RKO (cell line): ENCODE results near the gene TMEM219.

Experiments
- DNase-seq: peaks from one replicate; pipeline ENCODE4 v3.0.0-alpha.2; 2016; ENCODE audit warnings: low spot score

The TMEM219 gene

DNA sequence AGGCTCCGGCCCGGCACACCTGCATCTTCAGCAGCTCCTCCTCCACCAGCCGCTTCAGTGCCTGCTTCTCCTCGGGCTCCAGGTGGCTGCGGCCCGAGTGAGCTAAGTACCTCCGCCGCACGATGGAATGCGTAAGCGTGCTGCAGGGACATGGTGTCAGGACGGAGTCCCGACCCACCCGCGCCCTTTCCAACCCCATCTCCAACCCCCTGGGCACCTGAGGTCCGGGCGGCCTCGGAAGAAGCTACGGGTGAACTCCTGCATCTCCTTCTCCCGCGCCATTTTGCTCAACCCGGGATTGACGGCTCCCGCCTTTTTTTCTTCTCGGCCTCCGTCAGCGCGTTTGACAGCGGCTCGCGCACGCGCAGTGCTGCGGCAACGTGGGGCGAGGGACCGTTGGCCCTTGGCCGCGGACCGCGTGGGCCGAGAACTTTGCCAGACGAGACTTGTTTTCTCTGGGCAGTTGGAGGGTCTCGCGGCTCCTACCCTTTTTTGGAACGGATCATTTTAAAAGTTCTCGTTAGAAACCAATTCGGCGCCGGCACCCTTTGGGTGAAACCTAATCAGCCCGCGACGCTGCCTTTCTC is 33.5 kb downstream of the TMEM219 start, which contains the start of gene HIRIP3:
TSS of gene HIRIP3 (minus strand) at position 294 of the 587 bp plus-strand sequence. CDS start at position 282, 12 bp downstream.
- DNase-seq: peak; percentile 87

DNA sequence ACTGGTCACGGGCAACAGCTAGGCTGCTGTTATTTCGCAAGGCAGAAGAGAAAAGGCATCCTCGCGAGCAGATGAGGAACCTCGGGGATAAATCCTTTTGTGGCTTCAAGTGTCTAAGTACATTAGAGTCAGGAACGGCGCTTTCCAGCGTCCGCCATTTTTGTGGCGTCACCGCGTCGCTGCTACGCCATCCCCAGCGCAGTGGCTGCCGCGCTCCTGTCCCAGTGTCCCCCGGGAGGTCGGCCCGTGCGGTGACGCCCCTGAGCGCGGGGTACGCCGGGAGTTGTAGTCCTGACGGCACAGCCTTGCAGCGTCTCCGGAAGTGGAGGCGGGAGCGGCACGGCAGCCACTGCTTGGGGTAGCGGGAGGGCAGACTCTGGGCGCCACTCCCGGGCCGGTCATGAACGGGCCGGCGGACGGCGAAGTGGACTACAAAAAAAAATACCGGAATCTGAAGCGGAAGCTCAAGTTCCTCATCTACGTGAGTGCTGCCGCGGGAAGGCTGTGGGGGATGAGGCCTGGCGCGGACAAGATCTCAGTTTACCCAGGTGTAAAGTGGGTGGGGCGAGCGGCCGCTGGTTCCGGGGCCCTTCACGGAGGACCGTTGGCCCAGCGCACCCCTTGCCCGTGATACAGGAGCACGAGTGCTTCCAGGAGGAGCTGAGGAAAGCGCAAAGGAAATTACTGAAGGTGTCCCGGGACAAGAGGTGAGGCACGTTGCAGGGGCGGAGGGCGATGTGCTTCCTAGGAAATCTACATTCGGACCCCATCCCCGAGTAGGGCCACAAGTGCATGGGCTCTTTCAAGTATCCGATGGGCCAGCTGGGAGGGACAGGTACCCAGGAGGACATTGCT is 34.3 kb downstream of the TMEM219 start, which contains the start of gene INO80E:
TSS of gene INO80E (plus strand) at position 331 of the 855 bp plus-strand sequence. CDS start at position 401, 70 bp downstream.
- peak; percentile 97 for DNase-seq

DNA sequence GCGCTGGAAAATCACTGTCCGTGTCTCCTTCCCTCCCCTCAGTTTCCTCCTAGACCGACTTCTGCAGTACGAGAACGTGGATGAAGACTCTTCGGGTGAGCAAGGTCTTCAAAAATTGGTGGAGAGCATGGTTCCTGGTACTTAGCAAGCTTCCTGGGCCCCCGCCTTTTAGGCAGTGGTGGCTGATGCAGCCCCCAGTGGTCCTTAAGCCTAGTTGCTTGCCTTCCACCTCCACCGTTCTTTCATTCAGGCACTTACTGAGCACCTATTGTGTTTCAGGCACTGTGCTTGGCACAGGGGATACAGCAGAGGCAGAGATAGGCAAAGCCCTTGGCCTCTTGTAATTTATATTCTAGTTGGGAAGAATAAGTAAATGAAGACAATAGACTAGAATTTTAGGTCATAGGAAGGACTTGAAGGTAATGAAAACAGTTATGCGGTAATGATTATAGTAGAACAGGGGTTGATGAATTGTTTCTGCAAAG is 34.9 kb downstream of the TMEM219 start:
- peak; percentile 50 for DNase-seq

DNA sequence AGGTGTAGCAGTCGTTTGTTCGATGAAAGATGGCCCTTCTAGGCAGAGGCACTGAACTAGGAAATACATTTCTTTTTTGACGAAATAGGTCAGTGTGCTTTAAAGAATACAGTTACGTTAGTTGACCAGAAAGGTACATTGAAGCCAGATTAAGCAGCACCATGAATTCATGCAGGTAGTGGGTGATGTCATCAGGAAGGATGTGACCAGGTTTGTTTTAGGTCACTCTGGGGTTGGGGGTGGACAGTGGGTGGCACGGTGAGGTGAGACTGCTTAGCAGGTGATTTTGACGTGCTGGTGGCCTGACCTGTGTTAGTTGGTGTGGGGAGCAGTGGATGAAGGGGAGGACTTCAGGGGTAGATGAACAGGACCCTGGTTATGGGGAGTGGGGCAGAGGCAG is 37.7 kb downstream of the TMEM219 start:
- DNase-seq: no peak

DNA sequence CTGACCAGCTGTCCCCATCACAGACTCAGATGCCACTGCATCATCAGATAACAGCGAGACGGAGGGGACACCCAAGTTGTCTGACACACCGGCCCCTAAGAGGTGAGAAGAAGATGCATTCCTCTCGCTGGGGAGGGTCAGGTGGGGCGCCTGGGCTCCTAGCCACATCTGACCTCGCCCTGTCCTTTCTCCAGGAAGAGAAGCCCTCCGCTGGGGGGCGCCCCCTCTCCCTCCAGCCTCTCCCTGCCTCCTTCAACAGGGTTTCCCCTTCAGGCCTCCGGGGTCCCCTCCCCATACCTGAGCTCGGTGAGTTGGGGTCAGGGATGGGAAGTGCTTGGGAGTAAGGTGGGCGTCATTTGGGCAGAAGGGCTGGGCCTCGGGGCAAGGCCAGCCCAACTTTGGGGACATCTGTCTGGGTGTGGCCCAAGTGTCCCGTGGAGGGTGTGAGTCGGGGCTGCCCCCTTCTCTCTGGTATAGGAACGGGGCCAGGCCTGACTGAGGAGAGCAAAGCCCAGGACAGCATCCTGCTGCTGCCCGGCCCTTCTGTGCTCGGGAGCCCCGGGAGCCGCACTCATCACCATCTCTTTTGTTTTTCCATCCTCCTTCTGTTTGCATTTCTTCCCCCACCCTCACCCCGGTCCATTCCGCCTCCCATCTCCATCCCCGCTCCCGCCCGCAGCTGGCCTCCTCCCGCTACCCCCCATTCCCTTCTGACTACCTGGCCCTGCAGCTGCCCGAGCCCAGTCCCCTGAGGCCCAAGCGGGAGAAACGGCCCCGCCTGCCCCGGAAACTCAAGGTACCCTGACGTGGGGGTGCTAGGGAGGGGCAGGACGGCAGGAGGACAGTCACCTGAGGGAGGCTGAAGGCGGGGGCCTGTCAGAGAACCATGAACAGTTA is 39.1 kb downstream of the TMEM219 start:
- no peak for DNase-seq

DNA sequence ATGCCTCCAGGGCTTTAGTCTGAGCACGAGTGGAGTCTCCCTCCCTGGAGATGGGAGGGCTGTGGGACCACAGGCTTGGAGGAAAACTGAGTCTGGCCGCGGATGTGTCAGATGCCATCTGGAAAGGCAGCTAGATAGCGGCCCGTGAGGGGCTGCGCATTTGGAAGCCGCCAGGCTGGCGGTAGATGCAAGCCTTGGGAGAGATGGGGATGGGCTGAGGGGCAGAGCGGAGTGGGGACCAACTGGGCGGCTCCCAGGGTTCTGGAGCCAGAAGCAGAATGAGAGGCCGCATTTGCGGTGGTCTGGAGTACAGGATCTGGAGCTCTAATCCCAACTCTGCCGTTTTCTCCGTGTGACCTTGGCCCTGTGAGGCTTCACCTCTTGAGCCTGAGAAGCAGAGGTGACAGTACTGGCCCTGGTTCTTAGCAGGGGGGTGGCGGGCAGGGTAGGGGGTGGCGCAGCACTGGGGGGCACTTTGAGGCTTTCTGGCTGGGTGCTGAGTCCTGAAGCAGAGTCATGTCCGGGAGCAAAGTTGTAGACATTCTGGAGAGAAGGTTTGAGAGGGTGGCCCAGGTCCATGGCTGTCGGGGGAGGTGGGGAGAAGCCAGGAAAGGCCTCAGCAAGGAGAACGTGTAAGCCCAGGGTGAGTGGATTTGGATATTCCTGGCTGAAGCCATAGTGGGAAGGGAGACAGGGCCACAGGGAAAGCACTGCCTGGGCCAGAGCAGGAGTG is 40.9 kb downstream of the TMEM219 start:
- no peak for DNase-seq

DNA sequence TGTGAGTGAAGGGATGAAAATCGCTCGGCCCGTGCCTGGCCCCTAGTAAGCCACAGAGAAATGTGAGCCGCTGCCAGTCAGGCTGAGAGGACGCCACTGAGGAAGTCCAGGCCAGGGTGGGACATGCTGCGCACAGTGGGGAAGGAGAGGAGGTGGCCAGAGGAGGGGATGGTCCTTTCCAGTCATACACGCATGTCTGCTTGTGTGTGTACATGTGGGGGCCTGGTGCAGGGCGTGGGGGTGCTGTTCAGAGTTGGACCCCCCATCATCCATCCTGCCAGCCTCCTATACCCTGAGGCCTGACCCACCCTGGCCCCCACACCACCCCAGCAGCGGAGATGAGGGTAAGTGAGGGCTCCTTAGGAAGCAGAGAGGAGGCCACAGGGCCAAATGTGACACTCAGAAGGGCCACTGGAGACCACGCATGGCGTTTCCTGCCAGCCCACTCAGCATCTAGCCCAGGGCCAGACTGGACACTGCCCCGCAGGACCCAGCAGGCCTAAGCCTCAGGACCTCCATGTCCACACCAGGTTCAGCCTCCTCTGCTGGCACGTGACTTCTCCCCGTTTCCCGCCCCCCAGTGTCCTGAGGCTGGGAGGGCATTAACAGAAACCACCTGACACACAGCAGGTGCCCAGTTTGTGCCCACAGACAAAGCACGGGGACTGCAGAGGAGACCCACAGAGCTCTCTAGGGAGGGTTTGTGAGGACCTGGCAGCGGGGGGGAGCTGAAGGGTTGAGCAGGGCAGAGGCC is 42.0 kb downstream of the TMEM219 start:
- no peak for DNase-seq

DNA sequence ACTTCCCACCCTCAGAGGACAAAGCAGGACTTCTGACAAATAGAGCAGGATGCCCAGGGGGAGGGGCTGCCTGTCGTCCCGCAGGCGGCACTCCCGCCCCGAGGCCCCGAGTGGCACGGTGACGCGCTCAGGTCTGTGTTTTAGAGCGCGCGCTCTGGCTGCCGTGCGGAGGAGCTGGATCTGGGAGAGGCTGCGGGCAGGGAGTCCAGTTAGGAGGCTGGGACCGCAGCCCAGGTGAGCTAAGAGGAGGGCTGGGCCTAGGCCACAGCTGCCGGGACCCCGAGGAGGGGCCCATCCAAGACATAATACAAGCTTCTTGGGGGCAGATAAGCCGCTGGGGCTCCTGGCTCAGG is 42.5 kb downstream of the TMEM219 start:
- no peak for DNase-seq

DNA sequence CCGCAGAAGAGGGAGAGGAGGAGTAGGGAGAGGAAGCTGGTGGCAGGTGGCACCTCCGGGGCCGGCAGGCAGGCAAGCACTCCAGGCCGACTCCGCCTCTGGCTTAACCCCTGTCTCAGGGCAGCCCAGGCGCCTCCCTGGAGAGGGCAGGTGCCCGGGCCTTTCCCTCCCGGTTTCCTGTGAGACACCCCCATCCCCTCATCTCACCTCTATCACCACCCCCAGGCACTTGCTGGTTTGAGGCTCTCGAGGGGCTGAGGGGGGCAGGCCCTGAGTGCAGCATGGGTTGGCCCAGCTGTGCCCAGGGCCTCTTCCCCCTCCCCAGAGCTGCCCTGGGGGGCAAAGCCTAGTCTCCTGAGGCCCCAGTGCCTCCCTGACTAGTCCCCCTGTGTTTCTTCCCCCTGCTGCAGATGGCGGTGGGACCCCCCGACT is 42.9 kb downstream of the TMEM219 start:
- DNase-seq: no peak

DNA sequence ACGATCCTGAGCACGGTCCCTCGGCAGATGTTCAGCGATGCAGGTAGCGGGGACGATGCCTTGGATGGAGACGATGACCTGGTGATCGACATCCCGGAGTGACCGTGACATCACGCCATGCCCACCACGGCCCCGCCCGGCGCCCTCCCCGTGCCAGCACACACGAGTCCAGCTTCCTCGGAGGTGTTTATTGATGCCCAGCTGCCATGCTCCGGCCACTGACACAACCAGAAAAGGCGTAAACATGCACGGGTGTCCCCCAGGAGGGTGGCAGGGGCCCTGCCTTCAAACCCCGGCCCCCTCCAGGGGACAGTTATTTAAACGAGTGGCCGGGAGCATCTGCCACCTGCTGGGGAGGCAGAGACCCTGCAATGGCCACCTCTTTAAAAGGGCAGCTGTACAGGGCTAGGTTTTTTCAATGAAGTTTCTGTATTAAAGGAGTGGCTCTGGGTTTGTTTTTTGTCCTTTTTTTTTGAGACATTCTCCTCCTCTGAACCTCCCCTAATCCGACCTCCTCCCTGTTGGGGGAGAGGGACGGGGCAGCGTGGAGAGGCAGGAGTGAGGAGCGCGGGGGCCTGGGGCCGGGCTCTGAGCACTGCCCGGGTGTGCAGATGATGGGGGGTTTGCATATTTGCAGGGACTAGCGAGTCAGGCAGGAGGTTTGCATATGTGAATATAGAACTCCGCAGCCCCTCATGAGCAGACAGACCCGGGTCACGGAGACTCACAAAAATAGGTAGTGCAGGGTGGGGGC is 43.6 kb downstream of the TMEM219 start:
- peak; percentile 64 for DNase-seq

DNA sequence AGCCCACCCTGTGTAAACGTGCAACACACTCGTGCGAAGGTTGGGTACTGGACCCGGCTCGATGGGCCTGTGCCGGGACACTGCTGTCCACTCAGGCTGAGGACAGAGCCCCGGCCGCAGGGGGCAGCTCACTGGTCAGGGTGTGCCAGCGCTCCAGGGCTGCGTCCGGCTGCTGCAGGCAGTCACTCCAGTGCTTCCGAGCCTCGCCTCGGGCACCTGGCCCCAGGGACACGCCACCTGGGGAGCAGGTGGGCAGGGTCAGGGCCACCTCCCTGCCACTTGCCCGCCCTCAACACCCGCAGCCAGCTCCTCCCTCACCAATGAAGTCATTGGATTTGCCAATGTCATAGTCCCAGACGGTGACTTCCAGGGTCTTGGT is 44.2 kb downstream of the TMEM219 start:
- no peak for DNase-seq

DNA sequence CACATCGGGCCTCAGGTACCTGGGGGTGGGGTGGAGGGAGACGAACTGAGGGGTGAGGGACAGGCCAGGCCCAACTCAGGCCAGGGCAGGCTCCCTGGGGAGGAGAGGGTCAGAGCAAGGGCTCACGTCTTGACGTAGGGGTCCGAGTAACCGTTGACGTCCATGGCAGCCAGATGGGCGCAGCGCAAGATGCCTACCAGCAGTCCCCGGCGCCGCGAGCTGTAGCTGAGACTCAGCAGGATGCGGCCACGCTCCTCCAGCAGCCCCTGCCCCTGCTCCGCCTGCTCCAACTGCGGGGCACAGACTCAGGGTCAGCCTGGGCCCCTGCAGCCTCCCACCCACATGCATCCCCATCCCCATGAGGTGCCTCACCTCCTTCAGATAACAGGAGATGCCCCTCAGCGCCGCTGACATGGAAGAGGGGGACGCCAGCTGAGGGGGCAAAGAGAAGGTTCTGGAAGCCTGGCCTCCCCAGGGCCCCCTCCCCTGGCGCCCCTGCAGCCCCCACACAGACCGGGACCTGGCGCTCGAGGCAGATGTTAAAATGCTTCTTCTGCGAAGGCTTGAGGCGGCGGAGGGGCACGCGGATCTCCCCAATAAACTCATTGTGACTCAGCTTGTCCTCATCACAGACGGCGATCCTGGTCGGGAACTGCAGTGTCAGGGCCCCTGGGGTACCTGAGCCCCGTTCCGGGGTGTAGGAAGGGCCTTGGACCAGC is 44.9 kb downstream of the TMEM219 start:
- no peak for DNase-seq

DNA sequence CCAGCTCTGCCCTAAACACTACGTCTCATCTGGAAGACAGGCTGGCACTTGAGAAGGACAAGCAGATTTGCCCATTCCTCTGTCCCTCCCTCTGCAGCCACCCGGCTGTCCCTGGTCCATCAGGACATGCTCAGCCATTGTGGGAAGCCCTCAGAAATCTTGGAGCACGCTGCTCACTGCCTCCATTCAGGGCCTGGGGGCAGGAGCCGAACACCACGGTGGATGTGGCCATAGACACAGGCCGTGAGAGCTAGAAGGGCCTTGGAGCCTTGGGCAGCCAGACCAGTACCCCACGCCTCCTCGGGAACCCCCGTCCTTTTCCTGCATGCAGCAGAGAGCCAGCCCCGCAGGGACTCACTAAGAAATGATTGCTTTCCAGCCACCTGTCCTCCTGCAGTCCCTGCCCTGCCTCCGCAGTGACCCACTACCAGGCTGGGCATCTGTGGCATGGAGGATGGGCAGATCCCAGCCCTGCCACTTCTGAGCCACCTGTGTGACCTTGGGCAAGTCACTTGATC is 45.6 kb downstream of the TMEM219 start:
- no peak for DNase-seq

DNA sequence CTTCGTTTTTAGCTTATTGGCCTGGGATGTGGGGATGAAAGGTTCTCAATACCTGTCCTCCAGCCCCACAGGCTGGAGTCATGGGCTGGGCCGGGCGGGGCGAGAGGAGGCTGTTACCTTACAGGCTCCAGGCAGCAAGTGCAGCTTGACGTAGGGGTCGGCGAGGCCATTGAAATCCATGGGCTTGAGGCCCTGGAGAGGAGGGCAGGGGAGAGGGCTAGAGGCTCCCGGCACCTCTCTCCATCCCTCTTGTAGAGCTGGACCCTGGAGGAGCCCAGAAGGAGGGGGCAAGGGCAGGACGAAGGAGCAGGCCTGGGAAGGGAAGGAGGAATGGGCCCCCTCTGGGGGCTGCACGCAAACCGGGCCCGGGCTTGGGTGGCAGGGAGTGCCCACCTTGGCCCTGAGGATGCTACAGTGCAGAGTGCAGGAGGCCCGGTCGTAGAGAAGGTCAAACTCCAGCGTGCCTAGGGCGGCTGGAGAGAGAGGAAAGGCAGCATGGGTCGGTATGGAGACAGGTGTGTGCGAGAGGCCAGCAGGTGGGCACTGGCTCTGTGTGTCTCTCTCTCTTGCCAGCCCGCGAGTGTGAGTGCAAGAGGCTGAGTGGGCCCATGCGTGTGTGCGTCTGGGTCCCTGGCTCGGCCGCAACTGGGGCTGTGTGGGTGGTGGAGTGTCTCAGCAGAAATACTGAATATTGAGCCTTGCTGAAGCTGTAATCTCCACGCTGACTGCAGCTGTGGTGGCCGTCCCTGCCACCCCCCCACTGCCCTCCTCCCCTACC is 47.4 kb downstream of the TMEM219 start:
- no peak for DNase-seq

DNA sequence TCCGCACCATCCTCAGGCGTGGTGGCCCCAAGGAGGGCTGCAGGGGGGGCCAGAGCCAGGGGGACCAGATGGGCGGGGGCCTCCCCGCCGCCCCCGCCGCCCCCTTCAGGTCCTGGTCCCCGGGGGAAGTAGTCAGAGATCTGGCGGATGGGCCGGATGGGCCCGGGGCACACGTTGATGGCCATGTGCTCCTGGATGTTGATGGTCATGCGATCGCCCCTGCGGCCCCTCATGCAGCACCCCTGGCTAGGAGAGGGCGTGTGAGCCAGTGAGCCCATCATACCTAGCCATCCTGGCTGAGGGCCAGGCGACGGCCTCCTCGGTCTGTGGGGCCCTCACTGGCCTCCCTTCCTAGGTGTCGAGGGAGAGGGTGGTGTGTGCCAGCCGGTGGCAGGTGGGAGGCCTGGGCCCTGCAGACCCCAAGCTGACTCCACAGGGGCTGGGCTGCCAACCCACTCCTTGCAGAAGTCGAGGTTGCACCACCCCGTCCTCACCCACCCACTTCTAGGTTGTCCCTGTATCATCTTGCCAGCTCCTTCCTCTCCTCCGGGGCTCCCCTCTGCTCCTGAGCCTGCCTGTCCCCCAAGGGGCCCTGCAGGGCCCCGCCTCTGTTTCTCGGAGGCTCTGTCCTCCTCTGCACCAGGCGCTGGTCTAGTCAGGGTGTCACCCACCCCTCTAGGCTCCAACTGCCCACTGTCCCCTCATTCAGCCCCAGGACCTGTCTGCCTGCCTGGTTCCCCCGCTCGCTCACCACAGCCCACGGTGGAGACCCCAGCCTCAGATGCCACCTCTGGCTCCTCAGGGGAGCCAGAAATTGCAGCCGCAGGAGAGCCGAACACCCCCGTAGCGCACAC is 48.3 kb downstream of the TMEM219 start:
- DNase-seq: no peak

DNA sequence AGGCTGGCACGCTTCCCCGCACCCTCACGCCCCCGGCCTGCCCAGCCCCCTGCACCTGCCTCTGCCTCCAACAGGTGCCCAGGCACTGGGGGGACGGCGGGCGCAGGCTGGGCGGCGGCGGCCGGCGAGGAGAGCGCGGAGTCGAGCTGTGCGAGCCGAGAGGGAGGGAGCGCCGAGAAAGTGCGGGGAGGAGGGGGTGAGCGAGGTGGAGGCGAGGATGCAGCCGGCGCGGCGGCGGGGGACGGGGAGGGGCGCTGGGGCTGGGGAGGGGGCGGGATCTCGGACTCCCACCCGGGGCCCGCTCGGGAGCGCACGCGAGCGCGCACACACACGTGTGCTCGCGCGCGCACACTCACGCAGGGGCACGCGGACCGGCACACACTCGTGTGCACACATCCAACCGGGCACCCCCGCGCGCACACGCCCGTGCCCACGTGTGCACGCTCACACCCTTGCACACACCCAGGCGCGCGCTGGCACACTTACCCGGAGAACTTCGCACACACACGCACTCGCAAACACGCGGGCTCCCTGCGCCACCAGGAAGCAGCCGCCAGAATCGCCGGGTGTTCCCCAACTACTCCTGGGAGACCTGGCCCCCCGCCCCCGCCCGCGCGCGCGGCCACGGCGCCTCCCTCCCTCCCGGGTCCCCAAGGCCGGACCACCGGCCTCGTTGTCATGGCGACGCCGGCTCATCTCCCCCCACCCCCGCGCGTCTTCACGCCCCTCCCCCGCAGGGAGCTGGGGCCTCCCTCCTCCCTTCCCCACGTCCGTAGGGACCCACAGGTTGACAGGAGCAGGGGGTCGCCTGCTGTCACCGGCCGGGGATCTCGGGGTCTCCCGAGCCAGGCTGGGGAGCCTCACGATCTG is 49.2 kb downstream of the TMEM219 start, which contains the start of gene DOC2A:
TSS of gene DOC2A (minus strand) at position 184 of the 870 bp plus-strand sequence. CDS start 805 bp downstream, outside the sequence.
- peak; percentile 26 for DNase-seq
